GM06990 (cell line): Measurements from ENCODE around the gene CALHM5.

Experiments used
- DNase-seq: peaks from one replicate; pipeline ENCODE4 v3.0.0-alpha.2; 2011; ENCODE audit not compliant: insufficient read length; ENCODE audit errors: extremely low read depth
- H3K27me3 ChIP-seq: replicated peaks from 2 replicates; pipeline ENCODE4 v1.6.0; 2011; ENCODE audit warnings: low read length; ENCODE audit not compliant: control insufficient read depth, insufficient read depth
- H3K36me3 ChIP-seq: 2 replicates; pipeline ENCODE4 v1.5.1; 2011; ENCODE audit warnings: low read length; ENCODE audit not compliant: control insufficient read depth, insufficient read depth
- H3K4me3 ChIP-seq: replicated peaks from 2 replicates; pipeline ENCODE4 v1.5.1; 2011; ENCODE audit warnings: low read depth, mild to moderate bottlenecking, control low read depth, low read length
- TF ChIP-seq, protein P1 (sequence below): IDR thresholded peaks from 2 replicates; pipeline ENCODE4 v1.5.1; 2011; ENCODE audit warnings: low read length, control low read depth, mild to moderate bottlenecking, inconsistent platforms; ENCODE audit not compliant: insufficient read depth, poor library complexity, severe bottlenecking

Gene CALHM5

DNA sequence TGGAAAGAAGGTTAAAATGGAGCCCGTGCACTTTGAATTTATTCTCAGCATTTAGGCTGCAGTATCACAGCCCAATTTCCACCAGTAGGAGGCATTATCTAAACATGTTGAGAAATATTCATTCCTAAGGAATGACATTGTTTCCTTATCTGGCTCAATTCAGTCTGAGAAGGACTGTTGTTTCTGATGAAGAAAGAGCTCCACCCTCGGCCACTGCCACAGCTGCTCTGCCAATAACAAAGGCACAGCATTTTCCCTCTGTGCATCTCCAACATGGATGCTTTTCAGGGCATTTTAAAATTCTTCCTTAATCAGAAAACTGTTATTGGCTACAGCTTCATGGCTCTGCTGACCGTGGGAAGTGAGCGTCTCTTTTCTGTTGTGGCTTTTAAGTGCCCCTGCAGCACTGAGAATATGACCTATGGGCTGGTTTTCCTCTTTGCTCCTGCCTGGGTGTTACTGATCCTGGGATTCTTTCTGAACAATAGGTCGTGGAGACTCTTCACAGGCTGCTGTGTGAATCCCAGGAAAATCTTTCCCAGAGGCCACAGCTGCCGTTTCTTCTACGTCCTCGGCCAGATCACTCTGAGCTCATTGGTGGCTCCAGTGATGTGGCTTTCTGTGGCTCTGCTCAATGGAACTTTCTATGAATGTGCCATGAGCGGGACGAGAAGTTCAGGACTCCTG, at the start of gene CALHM5:
CALHM5 (plus strand) TSS at position 216 of the 687 bp plus-strand sequence; CDS start at position 274, 58 bp downstream.
- TF ChIP-seq, protein P1, sequence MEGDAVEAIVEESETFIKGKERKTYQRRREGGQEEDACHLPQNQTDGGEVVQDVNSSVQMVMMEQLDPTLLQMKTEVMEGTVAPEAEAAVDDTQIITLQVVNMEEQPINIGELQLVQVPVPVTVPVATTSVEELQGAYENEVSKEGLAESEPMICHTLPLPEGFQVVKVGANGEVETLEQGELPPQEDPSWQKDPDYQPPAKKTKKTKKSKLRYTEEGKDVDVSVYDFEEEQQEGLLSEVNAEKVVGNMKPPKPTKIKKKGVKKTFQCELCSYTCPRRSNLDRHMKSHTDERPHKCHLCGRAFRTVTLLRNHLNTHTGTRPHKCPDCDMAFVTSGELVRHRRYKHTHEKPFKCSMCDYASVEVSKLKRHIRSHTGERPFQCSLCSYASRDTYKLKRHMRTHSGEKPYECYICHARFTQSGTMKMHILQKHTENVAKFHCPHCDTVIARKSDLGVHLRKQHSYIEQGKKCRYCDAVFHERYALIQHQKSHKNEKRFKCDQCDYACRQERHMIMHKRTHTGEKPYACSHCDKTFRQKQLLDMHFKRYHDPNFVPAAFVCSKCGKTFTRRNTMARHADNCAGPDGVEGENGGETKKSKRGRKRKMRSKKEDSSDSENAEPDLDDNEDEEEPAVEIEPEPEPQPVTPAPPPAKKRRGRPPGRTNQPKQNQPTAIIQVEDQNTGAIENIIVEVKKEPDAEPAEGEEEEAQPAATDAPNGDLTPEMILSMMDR = no peak

DNA sequence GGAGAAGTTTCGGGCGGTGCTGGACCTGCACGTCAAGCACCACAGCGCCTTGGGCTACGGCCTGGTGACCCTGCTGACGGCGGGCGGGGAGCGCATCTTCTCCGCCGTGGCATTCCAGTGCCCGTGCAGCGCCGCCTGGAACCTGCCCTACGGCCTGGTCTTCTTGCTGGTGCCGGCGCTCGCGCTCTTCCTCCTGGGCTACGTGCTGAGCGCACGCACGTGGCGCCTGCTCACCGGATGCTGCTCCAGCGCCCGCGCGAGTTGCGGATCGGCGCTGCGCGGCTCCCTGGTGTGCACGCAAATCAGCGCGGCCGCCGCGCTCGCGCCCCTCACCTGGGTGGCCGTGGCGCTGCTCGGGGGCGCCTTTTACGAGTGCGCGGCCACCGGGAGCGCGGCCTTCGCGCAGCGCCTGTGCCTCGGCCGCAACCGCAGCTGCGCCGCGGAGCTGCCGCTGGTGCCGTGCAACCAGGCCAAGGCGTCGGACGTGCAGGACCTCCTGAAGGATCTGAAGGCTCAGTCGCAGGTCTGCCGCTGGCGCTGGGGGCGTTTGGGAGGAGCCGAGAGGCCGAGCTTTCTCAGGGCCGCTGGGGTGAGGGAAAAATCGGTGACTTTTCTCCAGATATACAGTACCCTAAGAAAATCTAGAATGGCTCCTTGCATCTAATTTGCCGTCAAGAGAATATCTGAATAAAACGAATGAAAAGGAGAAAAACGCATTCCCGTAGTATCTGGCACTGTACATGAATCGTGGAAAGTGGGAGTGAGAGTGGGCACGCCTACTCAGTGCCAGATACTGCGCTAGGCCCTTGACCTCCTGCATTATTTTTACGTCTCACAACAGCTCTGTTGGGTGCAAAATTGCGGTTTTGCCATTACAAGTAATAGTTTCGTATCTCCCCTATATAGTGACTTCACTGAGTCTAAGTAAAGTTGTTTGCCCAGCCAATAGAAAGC, 49.2 kb upstream of the CALHM5 start:
- Histone ChIP-seq H3K4me3 (peak overlapping the region; percentile 50), H3K27me3 (no peaks in the 10 kb centered on the region), H3K36me3 (no peaks in the 10 kb centered on the region)
- DNase-seq = peak; percentile 85
- TF ChIP-seq, protein P1 = no peak

More for the DNA sequence above, at the start of gene CALHM5:
- H3K4me3 ChIP-seq = no peak within 1 kb of the TSS
- H3K27me3 ChIP-seq = no peaks in the 10 kb centered on the region
- DNase-seq = no peak
- no peaks in the 10 kb centered on the region for H3K36me3 ChIP-seq

- no peak for DNase-seq
- H3K4me3 ChIP-seq = no peak overlapping the region
- TF ChIP-seq, protein P1 = no peak
- H3K36me3 ChIP-seq = no peaks in the 10 kb centered on the region
- H3K27me3 ChIP-seq = no peaks in the 10 kb centered on the region
These were observed 48.1 kb upstream of the CALHM5 start for GRCh38 chr6:116463301-116463700.

DNA sequence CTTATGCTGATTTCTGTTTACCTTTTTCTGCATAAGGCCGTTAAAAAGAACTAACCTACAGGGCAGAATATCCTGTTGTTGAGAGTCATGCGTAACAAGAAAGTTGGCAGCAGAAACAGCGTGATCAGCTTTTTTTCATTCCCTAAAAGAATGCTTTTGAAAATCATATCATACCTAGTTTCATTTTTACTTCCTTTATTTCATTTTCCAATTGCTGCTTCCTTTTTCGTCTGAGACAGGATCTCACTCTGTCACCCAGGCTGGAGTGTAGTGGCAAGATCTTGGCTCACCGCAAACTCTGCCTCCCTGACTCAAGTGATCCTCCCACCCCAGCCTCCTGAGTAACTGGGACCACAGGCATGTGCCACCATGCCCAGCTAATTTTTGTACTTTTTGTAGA, 46.2 kb upstream of the CALHM5 start:
- no peak for DNase-seq
- no peak overlapping the region for H3K4me3 ChIP-seq
- no peaks in the 10 kb centered on the region for H3K36me3 ChIP-seq
- TF ChIP-seq, protein P1 = no peak
- no peaks in the 10 kb centered on the region for H3K27me3 ChIP-seq

GRCh38 chr6:116467096-116467495, 44.3 kb upstream of the CALHM5 start:
- H3K36me3 ChIP-seq = no peaks in the 10 kb centered on the region
- H3K4me3 ChIP-seq = no peak overlapping the region
- no peaks in the 10 kb centered on the region for H3K27me3 ChIP-seq
- TF ChIP-seq, protein P1 = no peak
- no peak for DNase-seq
